Sciatic nerve (tissue), 2 donors: ENCODE measurements around the gene ADAP1. TPM values are rescaled to one million over a fixed set of nuclear protein-coding genes. Genes with fewer than 3 reads are reported as not detected.
"Not testable (repeated sequence)": the region's sequence is repeated elsewhere in the genome, so short reads cannot be mapped to it uniquely, and the experiment has no call there.

ENCODE experiments used
- ATAC-seq: fragments of 200-7000 bp; cut with Tn5 transposase; one replicate; pipeline ENCODE4 v1.9.1; 2020; ENCODE audit warnings: mild to moderate bottlenecking, moderate library complexity
- DNase-seq: peaks from one replicate; pipeline ENCODE4 v3.0.0-alpha.2; 2020; ENCODE audit warnings: low spot score
- intact Hi-C: fragments of 100-400 bp; cut with DNase I; formaldehyde crosslinking; loops from one replicate; pipeline ENCODE4 v1.14.2; 2022
- total RNA-seq: library from RNA; stranded (reverse); fragmentation: NEBNext Ultra II Directional; extraction: Animal tissue kit (Norgen Biotek cat#: 25700); gene quantifications from one replicate; pipeline ENCODE4 v1.2.1, GENCODE V29; 2021
- donor health status: DM: no; HTN: no; CAD: no.
- donor health status: DM: no; HTN: no; CAD: no.

Gene ADAP1
- total RNA-seq, 1 donor from 2014 or later = 42.8 TPM

DNA sequence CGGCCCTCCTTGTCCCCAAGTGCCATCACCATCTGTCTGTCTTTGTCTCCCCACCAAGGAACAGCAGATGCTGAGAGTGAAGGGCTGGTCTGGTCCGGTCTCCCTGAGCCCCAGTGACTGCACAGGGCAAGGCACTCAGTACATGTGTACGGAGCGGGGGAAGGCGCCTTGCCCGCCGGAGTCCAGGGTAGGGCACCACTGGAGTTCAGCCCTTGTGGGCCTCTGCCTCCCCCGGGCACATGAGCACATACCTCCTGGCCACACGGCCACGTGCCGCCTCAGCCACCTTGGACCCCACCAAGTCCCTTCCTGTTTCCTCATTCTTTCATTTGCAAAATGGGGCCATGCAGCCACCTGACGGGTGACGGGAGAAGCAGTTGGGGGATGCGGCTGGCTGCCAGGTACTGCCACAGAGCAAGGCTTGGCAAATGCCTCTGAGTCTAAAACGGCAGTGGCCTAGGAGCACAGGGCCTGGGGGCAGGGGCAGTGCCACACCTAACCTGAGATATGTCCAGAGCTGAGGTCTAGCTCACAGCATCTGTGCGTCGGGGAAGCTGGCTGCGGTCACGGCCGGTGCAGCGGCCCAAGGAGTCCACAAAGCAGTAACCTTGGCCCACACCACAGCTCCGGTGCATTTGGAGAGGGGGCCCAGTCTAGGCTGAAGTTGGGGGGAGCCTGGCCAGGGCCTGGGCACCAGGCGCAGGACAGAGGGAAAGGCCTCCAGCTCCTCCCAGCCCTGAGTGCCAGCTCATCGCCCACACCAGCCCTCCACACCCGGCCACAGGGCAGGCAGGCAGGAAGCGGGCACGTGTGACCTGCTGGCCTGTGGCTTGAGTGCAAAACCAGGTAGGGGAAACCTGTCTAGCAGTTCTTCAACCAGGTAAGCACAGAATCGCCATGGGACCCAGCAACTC lies 5.2 kb downstream of the ADAP1 start:
- ATAC-seq (no peak), DNase-seq (no peak)
- intact Hi-C loops = no loop called here

DNA sequence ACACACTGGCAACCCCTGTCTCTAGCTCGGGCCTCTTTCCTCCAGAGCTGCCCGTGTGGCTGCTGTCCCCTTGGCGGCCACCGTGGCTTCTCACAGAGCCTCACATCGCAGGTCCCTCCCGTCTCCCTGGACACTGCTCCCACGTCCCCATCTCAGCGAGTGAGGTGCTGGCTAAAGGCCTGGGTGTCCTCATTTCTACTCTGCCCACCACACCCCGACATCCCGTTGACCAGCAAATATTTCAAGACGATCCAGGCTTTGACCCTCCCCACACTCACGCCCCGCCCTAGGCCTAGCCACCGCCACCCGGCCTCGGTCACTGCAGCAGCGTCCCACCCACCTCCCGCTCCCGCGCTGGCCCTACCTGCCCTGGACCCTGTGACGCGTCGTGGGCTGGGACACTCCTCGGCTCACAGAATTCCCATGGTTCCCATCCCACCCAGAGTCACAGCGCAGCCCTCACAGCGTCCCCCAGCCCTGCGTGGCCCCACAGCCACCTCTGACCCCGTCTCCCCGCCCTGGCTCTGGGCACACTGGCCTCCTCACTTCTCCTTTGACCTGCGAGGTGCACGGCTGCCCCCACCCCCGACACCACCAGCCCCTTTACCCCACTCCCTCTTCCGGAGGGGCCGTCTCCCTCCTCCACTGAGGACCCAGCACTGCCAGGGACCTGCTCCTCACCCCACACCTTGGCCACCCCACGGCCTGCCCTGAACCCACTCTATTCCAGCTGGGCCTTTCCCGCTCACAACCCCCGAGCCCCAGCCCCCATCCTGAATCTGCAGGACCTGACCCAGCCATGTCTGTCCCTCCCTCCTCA lies 6.9 kb downstream of the ADAP1 start:
- ATAC-seq = no peak
- intact Hi-C loops = no loop called here
- DNase-seq = no peak

DNA sequence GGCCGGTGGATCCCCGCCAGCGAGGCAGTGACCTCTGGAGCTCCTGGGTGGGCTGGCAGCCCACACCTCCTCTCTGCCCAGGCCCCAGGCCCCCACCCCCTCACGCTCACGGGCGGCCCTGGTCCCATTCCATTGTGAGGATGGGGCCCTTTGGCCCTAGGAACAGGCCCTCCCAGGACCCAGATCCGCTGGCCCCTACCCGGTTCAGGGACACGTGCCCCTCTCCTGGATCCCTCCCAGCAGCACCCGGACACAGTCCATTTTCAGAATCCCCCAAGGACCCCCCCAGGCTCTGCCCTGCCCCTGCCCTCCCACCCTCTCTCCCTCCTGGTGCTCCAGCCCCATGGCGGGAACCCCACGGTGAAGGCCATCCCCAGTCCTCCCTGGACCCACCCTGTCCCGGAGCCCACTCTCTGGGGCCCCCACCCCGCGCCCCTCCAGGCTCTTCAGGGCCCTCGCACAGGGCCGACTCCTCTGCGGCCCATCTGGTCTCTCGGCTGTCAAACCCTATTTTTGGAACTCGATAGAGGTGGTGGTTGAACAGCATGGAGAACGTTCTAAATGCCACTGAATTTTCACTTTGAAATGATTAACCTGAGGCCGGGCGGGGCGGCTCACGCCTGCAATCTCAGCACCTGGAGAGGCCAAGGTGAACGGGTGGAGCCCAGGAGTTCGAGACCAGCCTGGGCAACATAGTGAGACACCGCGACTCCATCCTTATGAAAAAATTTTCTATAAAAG lies 8.1 kb downstream of the ADAP1 start:
- intact Hi-C loops = no loop called here
- DNase-seq (no peak), ATAC-seq (peak; percentile 9)

DNA sequence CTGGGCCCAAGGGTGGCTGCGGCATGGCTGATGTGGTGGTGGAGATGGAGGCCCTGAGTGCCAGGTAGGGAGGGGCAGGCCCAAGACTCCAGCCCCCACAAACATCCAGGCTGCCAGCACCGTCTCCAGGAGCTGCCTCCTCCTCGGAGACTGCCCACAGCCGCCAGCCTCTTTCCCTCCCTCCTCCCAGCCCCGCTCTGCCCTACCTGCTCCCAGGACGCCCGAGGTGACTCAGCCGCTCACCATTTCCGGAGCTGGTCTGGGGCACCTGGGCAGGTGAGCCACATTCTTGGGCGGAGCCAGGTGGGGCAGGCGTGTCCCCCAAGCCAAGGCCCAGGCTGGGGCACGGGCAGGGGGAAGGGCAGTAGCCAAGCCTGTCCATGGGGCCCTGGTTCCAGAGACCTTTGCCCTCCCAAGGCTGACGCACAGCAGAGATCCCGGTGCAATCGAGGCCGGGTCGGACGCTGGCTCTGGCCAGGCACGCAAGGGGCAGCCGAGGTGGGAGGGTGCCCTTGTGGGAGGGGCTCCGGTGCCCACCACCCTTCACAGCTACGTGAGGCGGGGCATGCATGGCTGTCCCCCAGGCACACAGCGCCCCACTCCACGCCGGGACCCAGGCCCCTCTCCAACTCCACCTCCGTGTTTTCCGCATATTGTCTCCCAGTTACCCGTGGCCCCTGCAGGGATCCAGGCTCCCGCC lies 8.8 kb downstream of the ADAP1 start:
- DNase-seq (no peak), ATAC-seq (peak; percentile 39)
- intact Hi-C loops = no loop called here

DNA sequence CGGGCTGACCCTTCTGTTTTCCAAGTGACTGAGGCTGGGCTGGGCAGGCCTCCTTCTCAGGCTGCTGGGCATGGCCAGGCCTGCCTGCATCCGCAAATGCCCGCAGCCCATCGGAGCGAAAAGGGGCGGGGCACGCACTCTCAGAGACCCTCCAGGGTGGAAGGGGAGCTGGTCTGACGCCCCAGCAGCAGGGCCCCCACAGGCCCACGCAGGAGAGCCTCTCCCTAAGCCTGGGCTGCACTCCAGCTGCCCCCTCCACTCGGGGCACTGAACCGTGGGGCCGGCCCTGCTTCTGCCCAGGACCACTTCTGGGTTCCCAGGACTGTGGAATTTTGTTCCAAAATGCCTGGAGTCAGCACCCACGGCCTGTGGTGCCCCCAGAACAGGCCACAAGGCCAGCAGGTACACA lies 9.3 kb downstream of the ADAP1 start:
- no peak for DNase-seq
- intact Hi-C loops = no loop called here
- peak; percentile 24 for ATAC-seq

DNA sequence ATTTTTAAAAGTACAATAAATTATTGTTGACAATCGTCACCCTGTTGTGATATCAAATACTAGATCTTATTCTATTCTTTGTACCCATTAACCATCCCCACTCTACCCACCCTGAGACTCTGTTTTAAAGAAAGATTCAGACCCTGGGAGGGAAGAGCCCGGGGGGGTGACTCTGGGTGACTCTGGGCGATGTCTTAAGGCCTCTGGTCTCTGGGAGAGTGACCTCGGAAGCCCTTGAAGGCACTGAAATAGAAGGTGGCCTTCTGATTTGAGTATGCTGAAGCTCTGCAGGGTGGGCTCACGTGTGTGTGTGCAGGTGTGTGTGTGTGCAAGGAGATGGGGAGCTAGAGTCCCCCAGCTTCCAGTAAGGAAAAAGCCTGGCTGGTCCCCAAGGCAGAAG lies 9.7 kb downstream of the ADAP1 start:
- ATAC-seq (no peak), DNase-seq (no peak)
- intact Hi-C loops = no loop called here

GRCh38 chr7:943793-944192 lies 10.7 kb downstream of the ADAP1 start:
- intact Hi-C loops, ATAC-seq, DNase-seq: not testable (repeated sequence)

DNA sequence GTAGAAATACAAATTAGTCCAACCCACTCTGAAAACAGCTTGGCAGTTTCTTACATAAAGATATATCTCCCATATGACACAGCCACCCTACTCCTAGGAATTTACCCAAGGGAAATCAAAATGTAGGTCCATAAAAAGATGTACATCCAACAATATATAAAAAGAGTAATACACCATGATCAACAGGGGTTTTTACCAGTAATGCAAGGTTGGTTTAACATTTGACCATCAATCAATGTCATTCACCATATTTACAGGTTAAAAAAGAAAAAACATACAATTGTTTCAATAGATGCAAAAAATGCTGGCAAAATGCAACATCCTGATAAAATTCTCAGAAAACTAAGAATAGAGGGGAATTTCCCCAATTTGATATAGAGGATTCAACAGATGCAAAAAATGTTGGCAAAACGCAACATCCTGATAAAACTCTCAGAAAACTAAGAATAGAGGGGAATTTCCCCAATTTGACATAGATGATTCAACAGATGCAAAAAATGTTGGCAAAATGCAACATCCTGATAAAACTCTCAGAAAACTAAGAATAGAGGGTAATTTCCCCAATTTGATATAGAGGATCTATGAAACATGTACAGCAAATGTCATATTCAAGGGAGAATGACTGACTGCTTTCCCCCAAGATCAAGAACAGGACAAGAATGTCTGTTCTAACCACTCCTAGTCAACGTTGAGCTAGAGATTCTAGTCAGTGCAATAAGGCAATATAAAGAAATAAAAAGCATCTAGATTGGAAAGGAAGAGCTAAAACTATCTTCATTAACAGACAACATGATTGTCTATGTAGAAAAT lies 13.7 kb downstream of the ADAP1 start:
- intact Hi-C loops = no loop called here
- no peak for ATAC-seq
- no peak for DNase-seq

GRCh38 chr7:939843-940242 lies 14.6 kb downstream of the ADAP1 start:
- ATAC-seq = no peak
- no peak for DNase-seq
- intact Hi-C loops = no loop called here

GRCh38 chr7:938546-939185 lies 15.8 kb downstream of the ADAP1 start:
- intact Hi-C loops = no loop called here
- ATAC-seq (no peak), DNase-seq (no peak)

- DNase-seq = no peak
- intact Hi-C loops = no loop called here
- ATAC-seq = no peak
Measured at GRCh38 chr7:937856-938484, 16.5 kb downstream of the ADAP1 start.

DNA sequence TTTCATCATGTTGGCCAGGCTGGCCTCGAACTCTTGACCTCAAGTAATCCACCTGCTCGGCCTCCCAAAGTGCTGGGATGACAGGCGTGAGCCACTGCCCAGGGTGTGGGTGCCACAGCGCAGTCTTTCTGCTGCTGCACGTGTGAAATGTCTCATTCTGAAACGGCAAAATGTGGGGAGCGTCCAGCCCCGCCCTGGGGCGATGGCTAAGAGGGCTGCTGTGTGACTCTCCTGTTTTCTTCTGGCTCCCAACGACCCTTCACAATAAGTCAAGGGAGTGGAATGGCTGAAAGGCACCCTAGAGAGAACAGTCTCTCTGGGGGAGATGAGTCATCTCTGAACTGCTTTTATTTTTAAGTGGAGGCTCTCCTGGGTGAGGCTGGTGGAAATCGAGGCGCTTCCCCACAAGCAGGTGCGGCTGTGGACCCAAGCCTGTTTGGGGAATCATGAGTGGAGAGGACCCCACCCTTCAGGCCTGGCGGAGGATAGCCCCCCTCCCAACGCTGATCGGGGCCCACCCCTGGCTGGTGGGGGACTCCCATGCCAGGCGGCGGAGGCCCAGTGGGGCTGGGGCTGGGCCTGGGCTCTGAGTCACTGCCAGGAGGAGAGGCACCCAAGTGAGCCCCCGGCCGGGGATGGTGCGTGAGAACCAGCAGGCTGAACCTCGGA lies 18.0 kb downstream of the ADAP1 start:
- no peak for ATAC-seq
- DNase-seq = no peak

GRCh38 chr7:935874-936385 lies 18.6 kb downstream of the ADAP1 start:
- intact Hi-C loops = no loop called here

More for the DNA sequence above, 18.0 kb downstream of the ADAP1 start:
- intact Hi-C loops = no loop called here

DNA sequence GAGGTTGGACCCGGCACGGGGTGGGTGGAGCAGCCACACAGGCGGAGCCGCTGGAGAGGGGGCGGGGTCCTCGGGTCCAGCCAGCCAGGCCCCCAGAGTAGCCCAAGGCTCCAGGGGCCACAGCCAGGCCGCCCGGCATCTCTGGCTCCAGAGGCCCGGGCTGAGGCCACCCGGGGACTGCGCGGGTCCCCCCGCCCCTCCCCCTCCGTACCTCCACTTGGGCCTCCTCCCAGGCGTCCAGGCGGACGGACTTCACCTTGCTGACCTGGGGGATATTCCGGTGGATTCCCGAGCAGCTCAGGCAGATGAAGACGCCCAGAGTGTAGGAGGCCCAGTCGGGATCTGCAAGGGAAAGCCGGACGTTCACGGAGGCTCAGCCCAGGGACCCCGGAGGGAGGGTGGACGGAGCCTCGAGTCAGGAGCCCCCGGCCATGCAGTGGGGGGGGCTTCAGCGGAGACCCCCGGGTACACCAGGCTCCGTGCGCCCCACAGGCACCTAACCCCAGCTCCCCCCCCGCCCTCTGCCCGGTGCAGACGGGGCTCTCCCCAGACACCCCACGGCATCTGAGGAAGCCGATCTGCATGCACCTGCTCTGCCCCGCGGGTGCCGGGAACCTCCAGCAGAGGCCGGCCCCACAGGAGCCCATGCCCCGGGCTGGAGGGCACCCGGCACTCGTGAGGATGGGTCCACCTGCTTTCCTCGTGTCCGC lies 19.2 kb downstream of the ADAP1 start:
- no peak for DNase-seq
- intact Hi-C loops = no loop called here
- peak; percentile 19 for ATAC-seq

More at GRCh38 chr7:935874-936385, 18.6 kb downstream of the ADAP1 start:
- ATAC-seq (no peak), DNase-seq (no peak)

- intact Hi-C loops = no loop called here
- no peak for DNase-seq
- no peak for ATAC-seq
Measured at GRCh38 chr7:934469-935163, 19.9 kb downstream of the ADAP1 start.
